ENCODE measurements around the gene FBN2.

The FBN2 gene

DNA sequence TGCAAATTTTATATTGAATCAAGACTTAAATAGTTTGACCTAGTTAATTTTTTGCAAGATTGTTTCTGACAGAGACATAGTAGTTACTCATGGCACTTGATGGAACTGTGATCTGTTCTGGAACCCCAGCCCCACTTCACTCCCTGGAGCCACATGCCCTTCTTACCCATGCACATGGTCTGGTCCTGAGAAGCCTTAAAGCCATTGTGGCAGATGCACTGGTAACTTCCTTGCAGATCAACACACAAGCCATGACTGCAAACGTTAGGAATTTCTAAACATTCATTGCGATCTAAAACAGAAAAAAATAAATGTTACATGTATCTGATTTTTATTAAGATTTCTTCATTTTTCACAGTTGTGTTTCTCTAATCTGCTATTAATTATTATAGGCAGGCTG is 233.3 kb downstream of the FBN2 start:
- DNase-seq (no peak), ATAC-seq (no peak)

DNA sequence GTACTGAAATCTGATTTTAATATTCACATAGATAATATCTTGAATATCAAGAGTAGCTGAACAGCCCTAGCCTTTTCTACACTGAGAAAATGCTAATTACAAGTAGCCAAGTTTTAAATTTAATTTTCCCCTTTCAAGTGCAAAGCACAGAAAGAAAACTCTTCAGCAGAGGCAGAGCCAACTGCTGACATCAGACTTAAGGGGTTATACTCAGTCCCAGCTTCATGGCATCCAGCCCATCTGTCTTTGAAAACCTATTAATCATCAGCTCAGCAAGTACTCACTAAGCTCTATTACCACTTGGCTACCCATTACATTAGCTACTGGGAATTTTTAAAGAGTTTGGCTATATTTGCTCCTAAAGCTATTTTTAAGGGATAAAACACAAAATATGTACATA is 234.0 kb downstream of the FBN2 start:
- DNase-seq (no peak), ATAC-seq (no peak)

DNA sequence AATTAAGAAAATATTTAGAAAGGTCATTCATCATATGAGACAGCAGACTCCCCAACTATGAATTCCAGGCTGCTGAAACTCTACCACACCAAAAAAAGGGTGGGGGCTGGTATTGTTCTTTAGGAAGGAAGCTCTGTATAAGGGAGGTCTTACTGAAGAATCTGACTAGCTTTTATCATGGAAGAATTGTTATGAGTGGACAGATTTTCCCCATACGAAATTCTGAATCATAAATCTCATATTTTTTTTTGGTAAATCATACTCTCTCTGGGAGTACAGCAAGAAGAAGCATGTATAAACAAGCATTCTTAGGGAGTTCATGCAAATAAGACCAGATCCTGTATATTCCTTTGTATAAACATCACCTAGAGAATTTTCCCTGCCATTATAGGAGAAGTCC is 234.5 kb downstream of the FBN2 start:
- DNase-seq (no peak), ATAC-seq (no peak)

DNA sequence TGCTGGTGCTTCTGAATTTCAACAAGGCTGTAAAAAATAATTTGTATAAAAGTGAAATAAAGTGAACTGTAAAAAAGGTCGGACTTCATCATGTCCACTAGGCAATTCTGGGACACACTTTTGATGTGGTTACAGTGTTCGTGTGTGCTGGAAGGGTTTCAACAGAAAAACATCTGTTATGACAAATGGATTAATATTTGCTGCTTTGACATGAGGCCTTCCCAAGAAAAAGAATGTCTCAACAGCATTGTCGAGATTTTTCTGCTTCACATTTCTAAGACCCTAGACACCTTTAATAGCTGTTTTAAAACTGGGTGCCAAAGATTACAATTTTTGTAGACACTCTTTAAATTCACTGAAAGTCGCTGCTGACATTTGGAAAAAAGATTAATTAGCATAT is 237.9 kb downstream of the FBN2 start:
- no peak for DNase-seq
- no peak for ATAC-seq

DNA sequence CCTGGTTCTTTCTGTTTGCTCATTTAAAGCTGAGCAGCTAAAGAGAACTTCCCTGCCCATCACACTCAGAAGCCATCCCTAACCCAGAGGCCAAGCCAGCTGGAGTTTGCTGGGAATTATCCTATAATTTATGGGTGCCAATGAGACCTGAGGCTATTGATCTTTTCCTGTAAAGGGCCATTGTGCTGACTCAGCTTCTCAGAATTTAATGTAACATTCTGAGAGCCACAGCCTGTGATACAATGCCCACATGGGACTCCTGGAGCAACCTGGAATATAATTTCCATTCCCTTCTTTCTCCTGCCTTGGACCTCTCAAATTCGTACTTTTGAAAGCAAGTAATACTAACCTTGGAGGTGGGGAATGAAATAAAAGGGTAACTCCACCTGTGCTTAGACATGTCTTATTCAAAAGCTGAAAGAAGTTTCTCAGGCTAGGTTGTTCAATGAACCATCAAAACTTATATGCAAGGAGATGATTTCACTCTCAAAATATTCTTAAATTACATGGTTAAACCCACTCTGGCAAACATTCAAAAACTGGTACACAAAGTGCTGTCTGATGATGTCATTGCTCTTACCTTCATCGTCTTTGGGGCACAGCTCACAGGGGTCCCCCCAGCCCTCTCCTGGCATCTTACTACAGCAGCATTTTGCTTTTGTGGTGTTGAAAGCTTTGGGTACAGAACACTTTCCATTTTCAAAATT is 247.7 kb downstream of the FBN2 start:
- DNase-seq (no peak), ATAC-seq (no peak)

DNA sequence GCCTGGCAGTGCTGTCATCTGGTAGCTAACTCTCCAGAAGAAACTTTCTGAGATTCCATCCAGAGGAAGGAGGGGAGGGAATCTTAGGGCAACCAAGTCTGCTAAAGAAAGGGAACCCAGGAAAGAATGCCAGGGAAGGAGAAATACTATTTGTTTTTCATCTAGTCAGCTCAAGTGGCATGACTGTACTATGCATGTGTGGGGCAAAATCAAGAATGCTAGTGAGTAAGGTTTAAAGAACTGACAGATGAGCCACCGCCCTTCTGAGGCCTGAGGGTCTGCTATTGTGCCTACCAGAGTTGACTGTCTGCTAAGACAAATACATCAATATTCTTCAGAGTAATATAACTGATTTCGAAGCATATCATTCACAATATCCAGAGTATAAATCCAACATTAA is 250.3 kb downstream of the FBN2 start:
- ATAC-seq, result no peak
- no peak for DNase-seq

DNA sequence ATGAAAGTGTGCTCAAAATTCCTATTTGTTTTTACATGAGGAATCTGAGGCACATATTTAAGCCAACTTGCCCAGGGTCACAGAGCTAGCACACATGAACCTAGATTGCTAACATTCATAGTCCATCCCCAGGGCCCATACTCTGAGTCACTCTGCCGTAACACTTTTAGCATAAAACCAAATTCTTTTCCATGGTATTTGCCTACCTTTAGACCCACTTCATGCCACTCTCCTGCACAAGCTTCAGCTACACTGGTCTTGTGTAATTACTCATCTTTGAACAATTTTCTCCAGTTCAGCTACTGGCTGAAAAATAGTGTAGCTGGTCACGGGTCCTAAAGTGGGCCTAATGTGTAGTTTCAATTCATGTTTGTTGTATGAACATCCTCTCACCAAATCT is 253.8 kb downstream of the FBN2 start:
- DNase-seq, result no peak
- no peak for ATAC-seq

DNA sequence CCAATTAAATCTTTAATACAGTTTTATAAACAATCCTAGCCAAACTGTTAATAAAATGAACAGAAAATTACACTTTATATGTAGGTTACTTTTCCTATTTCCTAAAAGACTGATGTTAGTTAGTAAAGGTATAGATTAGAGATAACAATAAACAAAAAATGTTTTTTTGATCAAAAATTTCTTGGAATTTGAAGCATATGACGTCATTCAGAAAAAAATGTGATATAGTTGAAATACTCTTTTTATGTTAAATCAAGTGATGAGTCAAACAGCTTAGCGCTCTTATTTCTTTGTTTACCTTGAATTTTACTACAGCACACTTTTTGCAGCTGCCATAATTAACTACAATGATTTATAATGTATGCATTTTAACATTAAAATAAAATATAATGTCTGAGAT is 258.7 kb downstream of the FBN2 start:
- DNase-seq, result no peak
- ATAC-seq, result no peak

DNA sequence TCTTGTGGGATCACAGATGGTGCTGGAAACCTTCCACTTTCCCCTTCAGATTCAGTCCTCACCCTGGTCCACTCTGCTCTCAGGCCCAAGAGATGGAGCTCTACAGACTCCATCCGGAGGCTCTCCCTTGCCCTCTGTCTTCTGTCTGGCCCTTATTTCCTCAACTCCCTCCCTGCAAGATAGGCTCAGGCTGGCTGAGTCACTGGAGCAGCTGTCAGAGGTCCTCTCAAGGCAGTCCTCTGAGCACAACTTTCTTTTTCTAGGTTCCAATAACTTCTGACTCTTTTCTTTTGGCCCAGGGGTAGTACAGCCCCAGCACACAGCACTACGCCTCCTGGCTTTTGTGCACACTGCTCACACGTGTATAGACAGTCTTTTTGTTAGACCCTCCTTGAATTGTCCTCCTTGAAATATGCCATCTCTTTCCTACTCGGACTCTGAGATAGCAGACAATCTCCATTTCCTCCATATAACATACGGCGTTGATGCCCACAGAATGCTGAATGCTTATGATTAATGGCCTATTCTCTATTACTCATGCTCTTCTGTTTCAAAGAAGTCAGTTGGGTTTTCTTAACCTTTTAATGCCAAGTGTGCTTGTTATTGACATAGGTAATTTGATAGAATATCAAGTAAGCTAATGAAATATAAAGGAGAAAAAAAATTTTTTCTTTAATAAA is 261.4 kb downstream of the FBN2 start:
- no peak for ATAC-seq
- no peak for DNase-seq

DNA sequence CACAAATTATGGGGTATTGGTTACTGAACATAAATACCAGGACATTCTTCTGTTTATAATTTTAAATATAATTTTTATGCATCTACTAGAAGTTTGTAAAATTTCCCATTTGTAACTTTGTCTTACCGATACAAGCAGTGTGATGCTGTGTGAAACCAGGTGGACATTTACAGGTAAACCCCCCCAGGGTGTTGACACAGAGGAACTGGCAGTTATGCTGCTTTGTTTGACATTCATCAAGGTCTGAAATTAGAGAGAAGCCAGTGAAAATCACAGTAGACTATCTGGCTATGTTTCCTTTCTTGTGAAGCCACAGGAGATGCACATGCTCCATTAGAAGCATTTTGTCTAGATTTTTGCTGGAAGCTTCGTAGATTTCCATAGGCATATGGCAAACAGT is 263.6 kb downstream of the FBN2 start:
- DNase-seq (no peak), ATAC-seq (no peak)

DNA sequence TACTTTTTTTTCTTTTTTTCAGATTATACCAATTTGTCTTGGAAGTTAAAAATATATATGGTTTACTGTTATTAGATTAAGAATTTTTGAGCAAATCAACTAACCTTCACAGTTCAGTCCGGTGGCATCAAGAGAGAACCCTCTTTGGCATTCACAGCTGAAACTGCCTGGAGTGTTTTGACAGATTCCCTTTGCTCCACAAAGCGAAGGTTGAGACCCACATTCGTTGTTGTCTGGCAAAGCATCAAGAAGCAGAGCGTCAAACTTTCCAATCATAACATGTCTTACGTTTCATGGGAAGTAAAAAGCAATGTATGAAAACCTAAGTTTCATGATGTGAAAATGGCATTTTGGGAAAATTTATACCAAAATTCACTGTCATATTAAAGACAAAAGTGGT is 264.3 kb downstream of the FBN2 start:
- ATAC-seq (no peak), DNase-seq (no peak)

DNA sequence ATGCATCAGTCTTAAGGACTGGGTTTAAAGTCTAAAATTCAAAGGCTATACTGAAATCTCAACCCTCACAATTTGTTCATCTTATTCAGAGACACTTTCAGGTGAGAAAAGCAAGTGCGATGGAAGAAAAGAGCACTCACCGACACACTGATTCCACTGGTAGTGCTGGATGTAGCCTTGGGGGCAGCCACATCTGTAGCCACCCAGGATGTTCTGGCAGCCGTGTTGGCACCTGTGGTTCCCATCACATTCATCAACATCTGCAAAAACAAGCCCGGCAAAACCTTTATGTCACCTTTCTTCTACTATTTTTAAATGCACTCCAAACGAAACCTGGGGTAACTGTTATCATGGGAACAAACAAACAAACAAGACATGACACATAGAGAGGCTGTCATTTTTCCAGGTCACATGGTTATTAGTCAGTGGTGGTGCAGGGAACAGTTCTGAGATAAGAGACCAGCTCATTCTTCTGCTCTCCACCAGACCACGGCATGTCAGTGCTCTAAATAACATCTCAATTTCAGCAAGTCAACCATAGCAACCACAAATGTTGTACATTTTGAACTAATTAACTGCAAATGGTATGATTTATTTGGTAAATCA is 266.1 kb downstream of the FBN2 start:
- no peak for DNase-seq

DNA sequence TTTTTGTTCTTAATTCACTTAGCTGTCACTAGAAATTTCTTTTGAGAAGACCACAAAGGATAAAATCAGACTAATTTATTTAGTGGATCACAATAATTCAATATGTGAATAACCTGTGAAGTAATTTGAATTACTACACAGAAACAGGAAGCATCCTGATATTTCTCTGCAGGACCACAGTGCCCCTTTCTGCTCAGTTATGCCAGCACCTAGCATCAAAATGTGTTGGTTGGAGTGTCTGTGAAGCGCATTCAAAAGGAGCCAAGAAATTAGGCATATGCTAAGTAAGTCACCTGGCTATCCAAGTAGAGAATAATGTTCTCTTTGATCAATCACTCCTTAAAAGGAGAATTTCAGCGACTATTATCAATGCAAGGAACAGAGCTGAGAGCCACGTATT is 267.0 kb downstream of the FBN2 start:
- ATAC-seq (no peak), DNase-seq (no peak)

More for the DNA sequence above, 266.1 kb downstream of the FBN2 start:
- no peak for ATAC-seq

DNA sequence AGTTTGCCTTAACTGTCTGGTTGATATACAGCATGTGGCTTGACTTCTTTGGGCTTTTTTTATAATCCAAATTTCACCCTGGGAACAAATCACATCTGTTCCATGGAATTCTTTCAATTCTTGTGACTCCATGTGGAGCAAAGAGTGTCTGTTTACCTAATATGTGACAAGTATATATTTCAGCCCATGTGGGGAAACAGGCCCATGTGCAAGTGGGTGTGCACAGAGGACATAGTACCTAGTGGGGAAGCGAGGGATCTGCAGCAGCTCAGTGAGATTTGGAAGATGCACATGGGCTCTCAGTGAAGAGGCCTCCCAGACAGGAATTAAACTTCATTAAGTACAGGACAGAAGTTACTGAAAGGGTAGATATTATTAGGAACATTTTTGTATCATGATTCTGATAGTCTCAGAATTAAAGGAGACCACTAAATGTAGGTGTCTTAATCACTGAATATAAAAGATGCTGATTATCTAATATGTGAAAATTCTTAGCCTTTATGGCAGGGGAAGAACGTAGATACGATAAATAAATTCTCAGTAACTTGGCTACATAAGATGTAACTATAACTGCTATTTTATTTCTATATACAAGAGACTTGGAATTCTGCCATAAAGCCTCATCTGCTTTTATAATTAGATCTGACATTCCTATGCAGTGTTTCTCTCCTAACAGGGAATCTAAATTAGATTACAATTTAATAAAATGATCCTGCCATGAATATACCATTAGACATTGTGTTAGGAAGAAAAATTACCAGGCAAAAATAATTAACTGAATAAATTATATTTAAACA is 273.3 kb downstream of the FBN2 start:
- ATAC-seq (no peak), DNase-seq (no peak)

DNA sequence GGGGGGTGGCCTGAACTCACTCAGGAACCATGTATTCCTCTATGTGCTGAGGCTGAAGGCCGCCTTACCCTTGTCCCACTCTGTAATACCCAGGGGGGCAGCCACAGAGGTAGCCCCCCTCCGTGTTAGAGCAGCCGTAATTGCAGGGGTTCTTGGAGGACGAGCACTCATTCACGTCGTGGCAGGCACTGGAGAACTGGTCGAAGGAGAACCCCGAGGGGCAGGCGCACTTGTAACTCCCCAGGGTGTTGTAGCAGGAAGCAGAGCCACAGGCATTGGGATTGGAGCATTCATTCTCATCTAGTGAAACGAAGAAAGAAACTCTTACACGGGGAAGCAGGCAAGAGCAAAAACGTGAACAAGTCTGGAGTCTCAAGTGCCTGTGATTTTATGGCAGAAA is 274.7 kb downstream of the FBN2 start:
- DNase-seq (no peak), ATAC-seq (no peak)

DNA sequence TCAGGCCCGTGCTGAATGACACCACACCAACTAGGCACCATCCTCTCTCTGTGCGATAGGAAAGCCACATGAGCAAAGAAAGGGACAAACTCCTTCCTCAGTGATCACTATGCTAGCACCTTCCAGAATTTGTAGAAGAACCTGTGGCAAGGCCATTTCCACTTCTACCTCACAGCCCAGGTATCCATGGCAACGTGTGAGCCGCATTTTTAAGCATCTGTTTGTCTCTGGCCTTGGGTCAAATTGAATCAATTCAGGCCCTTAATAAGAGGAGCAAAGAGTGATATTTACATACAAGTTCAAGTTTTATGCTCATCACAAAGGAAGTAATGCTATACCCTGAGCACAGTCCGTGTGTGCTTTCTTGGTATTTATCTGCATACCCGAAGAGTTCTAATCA is 275.1 kb downstream of the FBN2 start:
- DNase-seq, result no peak
- no peak for ATAC-seq

DNA sequence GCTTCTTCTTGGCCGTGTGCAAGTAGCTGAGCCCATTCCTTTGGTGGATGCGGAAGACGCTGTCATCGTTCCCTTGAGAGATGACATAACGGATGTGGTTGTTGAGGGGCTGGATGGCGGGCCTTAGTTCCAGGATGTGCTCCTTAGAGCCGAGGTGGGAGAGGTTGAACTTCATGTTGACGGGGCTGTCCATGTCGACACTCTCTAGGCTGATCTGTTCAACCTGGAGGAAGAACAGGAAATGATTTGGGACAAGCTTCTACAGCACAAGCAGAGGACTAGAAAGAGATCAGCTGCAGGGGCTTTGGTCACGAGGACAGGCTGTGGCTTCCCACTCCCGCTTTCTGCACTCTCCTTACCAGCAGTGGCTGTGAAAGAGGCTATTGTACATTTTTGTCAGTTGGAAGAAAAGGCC is 278.4 kb downstream of the FBN2 start:
- DNase-seq (no peak), ATAC-seq (no peak)

DNA sequence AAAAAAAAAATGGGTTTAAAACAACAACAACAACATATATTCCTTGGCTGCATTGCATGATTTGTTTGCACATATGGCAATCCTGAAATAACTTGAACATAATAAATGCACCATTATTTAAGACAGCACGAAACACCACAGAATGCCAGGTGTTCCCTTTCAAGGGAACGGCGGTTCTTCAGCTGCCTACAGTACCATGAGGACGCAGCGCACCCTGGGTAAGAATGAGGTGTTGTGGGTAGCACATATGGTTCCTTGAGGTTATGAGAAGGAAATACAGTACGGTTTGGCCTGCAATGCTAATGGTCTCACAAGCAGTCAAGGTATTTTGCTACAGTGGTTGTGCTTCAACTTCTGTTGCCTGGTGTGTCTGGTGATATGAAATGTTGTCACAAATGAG is 279.7 kb downstream of the FBN2 start:
- DNase-seq (no peak), ATAC-seq (no peak)

DNA sequence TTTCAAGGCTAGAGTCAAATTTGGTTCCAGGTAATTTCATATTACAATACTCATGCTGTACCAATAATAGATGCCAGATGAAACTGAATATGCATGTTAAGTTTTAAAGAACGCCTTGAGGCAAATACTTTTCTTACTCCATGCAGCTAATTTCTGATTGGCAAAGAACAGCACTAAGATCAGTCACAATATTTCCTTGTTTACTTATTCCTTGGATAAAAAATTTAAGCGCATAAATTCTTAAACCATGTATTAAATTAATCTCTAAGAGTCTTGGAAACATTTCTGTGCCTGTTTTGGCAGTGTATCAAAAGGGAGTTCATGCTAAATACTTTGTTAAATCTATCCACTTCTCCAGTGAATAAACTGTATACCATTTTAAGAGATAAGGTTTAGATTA is 281.0 kb downstream of the FBN2 start:
- DNase-seq (no peak), ATAC-seq (no peak)

DNA sequence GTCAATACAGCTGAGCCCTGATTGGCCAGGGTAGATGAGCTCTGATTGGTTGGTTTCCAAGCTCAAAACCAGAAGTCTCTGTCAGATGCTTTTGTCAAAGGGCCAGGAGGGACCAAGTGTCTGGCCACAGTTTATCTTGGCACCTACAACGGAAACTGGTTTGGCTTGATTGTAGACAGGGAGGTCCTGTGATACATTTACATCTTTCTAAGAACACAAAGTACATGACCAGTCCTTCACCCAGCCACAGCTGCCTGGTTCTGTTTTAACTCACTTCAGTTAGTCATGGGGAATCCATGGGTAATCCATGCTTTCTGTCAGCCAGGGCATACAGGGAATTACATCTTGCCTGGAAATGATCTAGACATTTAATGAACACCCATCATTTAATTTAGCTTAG is 283.3 kb downstream of the FBN2 start:
- DNase-seq, result no peak
- ATAC-seq, result no peak

DNA sequence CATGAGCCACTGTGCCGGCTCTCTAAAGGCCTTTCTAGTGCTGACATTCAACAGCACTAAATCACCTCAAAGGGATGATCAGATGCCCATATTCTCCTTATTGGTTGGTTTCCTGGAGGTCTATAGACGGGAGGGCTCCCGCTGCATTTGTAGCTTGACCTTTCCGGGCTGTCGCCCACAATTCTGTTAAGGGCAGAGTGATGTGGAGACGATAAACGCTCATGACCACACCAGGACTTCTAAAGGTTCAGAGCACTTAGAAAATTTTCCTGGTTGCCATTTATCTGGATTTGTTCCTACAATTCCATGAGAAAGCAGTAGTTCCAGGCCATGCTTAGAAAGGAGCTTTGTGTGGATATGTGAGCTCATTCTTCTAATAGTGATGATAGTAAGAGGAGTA is 284.2 kb downstream of the FBN2 start:
- no peak for ATAC-seq
- no peak for DNase-seq

DNA sequence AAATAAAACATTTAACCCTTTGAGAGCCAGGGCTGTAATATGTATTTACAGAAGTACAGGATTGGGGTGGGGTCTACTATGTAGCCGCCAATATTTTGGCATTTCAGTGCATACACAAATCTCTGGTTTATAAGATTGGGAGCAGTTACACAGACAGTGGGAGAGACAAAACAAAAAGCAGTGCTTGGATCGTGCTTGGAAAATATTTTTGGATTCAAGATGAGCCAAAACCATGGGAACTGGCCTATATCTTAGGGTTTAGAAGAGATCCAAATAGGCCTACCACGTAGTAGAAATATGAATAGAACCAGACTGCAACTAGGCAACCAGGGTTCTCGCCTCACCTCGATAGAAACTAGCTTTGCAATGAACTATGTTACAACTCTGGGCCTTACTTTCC is 284.9 kb downstream of the FBN2 start:
- ATAC-seq (no peak), DNase-seq (no peak)

DNA sequence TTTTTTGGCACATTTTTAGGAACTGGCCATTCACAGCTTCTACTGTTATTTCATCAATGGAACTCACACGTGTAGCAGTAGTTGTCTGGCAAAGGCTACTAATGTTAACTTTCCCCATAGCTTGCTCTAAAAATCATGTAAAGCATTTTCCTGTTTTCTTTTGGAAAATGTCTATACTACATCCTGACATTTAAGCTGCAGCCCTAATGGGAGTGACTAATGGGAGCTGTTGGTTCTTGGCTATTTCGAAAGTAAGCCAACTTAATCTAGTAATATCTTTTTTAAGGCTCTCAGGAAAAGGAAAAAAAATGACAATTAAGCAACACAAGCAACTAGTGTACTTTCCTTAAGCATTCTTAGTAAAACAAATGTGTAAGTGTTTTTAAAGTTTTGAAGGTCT is 285.3 kb downstream of the FBN2 start:
- no peak for DNase-seq
- ATAC-seq, result no peak
